Fibroblast of villous mesenchyme (primary cell): ENCODE data around the gene DDHD1. TPM values are rescaled to one million over a fixed set of nuclear protein-coding genes. Genes with fewer than 3 reads are reported as not detected.
"Not testable (repeated sequence)": the region's sequence is repeated elsewhere in the genome, so short reads cannot be mapped to it uniquely, and the experiment has no call there.

Experiments
- DNase-seq: peaks from one replicate; pipeline ENCODE4 v3.0.0-alpha.2; 2010; ENCODE audit warnings: low read depth
- H3K4me3 ChIP-seq: 2 replicates; pipeline ENCODE4 v1.5.1; 2011; ENCODE audit warnings: low read depth, mild to moderate bottlenecking, low read length
- total RNA-seq: library from RNA; depleted of rRNA; stranded (reverse); fragments of >200 nt; gene quantifications from 2 replicates; pipeline ENCODE4 v1.2.3, GENCODE V29; 2012
- TF ChIP-seq, protein P1 (sequence below): IDR thresholded peaks from 2 replicates; pipeline ENCODE4 v1.5.1; 2012; ENCODE audit warnings: low read depth, mild to moderate bottlenecking, low read length; ENCODE audit not compliant: insufficient read depth

Gene DDHD1
- total RNA-seq, 1 donor: 42.7 TPM

DNA sequence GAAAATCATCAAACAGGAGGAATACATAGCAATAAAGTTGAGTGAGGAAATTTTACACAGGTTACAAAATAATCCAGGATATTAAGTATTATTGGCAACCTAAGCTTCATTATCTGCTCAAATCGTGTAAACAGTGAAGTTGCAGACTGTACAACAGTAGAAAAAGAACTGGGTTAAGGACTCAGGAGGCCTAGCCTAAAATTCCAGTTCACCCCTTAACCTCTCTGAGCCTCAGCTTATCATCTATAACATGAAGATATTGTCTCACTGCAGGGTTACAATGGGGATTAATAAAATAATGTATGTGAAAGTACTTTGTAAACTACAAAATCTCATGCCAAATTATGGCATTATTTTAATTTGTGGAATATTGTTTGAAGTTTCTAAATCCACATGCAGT, 26.0 kb downstream of the DDHD1 start:
- DNase-seq: peak; percentile 17
- TF ChIP-seq, protein P1, sequence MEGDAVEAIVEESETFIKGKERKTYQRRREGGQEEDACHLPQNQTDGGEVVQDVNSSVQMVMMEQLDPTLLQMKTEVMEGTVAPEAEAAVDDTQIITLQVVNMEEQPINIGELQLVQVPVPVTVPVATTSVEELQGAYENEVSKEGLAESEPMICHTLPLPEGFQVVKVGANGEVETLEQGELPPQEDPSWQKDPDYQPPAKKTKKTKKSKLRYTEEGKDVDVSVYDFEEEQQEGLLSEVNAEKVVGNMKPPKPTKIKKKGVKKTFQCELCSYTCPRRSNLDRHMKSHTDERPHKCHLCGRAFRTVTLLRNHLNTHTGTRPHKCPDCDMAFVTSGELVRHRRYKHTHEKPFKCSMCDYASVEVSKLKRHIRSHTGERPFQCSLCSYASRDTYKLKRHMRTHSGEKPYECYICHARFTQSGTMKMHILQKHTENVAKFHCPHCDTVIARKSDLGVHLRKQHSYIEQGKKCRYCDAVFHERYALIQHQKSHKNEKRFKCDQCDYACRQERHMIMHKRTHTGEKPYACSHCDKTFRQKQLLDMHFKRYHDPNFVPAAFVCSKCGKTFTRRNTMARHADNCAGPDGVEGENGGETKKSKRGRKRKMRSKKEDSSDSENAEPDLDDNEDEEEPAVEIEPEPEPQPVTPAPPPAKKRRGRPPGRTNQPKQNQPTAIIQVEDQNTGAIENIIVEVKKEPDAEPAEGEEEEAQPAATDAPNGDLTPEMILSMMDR: no peak
- peak overlapping the region; percentile 23 for H3K4me3 ChIP-seq

DNA sequence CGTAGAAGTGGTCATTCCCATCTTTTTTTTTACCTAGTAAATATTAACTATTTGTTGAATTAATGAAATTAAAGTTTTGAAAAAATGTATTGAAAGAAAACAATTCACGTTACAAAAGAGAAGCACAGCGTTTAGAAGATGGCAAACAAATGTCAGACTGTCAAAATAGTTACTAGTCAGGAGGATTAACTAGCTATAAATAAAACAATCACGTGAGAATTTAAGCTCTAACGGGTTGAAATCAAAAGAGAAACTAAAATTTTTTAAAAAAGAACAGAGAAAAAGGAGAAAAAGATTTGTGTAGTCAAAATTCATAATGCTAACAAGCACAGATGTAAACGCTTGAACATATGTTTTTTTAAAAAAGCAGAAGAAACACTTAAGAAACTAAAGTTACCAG, 26.4 kb downstream of the DDHD1 start:
- peak overlapping the region; percentile 23 for H3K4me3 ChIP-seq
- TF ChIP-seq, protein P1: no peak

DNA sequence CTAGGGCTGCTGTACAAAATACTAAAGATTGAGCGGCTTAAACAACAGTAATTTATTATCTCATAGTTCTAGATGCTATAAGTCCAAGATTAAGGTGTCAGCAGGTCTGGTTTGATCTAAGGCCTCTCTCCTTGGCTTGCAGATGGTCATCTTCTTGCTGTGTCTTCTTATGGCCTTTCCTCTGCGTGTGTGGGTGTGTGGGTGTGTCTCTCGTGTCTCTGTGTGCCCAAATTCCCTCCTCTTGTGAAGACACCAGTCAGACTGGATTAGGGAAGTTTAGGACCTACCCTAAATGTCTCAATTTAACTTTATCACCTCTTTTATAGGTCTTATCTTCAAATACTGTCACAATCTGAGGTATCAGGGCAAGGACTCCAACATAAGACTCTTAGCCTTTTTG, 28.3 kb downstream of the DDHD1 start:
- no peak for DNase-seq
- H3K4me3 ChIP-seq: no peak overlapping the region
- TF ChIP-seq, protein P1: no peak

More for the DNA sequence above, 26.4 kb downstream of the DDHD1 start:
- peak; percentile 49 for DNase-seq

DNA sequence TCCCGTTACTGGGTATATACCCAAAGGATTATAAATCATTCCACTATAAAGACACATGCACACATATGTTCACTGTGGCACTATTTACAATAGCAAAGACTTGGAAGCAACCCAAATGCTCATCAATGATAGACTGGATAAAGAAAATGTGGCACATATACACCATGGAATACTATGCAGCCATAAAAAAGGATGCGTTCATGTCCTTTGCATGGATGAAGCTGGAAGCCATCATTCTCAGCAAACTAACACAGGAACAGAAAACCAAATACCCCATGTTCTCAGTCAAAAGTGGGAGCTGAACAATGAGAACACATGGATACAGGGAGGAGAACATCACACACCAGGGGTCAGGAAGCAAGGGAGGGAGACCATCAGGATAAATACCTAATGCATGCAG, 31.7 kb downstream of the DDHD1 start:
- DNase-seq, H3K4me3 ChIP-seq: not testable (repeated sequence)

DNA sequence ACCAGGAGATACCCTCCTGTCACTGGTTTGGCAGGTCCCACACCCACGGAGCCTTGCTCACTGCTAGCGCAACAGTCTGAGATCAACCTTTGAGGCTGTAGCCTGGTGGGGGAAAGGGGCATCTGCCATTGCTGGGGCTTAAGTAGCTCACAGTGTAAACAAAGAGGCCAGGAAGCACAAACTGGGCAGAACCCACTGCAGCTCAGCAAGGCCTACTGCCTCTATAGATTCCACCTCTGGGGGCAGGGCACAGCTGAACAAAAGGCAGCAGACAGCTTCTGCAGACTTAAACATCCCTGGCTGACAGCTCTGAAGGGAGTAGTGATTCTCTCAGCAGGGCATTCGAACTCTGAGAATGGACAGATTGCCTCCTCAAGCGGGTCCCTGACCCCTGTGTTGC, 35.6 kb downstream of the DDHD1 start:
- not testable (repeated sequence) for H3K4me3 ChIP-seq, DNase-seq

DNA sequence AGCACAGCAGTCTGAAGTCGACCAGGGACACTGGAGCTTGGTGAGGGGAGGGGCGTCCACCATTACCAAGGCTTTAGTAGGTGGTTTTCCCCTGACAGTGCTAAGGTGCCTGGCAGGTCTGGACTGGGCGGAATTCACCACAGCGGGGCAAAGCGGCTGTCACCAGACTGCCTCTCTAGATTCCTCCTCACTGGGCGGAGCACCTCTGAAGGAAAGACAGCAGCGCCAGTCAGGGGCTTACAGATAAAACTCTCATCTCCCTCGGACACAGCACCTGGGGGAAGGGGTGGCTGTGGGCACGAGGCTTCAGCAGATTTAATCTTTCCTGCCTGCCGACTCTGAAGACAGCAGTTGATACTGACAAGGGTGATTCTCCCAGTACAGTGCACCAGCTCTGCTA, 39.1 kb downstream of the DDHD1 start:
- H3K4me3 ChIP-seq: no peak overlapping the region
- TF ChIP-seq, protein P1: no peak
- DNase-seq: no peak

DNA sequence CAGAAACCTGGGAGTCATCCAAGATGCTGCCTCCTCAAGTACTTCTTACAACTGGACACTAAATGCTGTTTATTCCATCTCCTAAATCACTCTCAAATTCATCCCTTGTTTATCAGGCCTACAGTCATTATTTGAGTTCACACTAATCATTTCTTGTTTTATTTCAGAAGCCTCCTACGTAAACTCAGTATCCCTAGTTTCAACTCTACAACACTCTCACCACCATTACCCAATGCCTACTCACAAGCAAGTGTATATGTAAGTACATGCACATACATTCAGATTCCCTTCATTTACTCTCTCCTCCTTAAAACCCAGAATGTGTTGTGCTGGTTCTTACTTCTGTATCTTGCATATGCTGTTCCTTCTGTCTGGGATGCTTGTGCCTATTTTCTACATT, 43.0 kb downstream of the DDHD1 start:
- no peak for DNase-seq
- TF ChIP-seq, protein P1: no peak
- H3K4me3 ChIP-seq: no peak overlapping the region

DNA sequence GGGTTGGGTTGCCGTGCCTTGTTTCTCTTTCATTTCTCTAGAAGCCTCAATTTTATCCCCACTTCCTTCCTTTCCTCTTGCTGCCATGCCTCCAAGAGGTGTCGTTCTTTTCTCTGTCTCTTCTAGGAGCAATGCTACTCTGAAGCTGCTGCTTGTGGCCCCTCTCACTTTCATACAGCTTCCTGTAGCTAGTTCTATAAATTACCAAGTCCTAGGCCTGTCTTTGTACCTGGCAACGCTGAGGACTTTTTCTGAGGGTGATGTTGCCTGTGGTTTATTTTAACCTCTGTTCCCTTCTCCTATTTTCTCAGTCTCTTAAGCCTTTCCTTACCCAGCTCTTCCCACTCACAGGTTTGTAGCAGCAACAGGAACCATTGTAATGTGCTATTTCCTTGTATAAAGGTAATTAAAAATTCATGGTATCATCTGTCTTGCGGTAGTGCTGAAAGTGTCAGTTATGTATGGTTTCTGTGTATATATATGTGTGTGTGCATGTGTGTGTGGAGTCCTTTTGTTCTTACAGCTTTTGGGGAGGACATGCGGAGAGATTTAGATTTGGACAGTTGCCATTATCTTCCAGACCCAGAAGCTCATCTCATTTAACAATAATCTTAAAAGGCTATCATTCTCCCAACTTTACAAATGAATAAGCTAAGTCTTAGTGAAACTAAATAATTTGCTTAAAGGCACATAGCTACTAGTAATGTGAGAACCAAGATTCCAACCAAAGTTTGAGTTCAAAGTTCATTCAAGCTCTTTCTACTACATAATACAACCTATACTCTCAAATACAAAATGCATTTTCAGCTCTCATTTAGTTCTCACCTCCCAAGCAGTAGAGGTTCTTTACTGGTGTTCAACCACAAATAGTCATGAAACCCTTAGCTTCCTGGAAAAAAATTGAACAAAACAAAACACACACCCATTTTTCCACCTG, 43.8 kb downstream of the DDHD1 start:
- H3K4me3 ChIP-seq: peak overlapping the region; percentile 54
- DNase-seq: peak; percentile 69
- TF ChIP-seq, protein P1: no peak
